ENCODE measurements around the gene KRTAP10-10.
"Not testable (repeated sequence)": the region's sequence is repeated elsewhere in the genome, so short reads cannot be mapped to it uniquely, and the experiment has no call there.

KRTAP10-10 gene

GRCh38 chr21:44603109-44603875, 33.9 kb upstream of the KRTAP10-10 start:
- Histone ChIP-seq H3K9me3 (ENCODE audit: control insufficient read depth, low read length) (no peaks in the 10 kb centered on the region), H3K36me3 (ENCODE audit: control insufficient read depth, insufficient read depth, low read length) (no peaks in the 10 kb centered on the region), H3K27ac (ENCODE audit: insufficient read depth, low read length, poor library complexity, severe bottlenecking) (no peak overlapping the region), H3K27me3 (replicated peaks; ENCODE audit: control insufficient read depth, insufficient read depth, low read length, poor library complexity, severe bottlenecking) (no peaks in the 10 kb centered on the region), H3K4me3 (ENCODE audit: insufficient read depth, low read depth, low read length, poor library complexity, severe bottlenecking) (no peak overlapping the region), H3K4me1 (ENCODE audit: control insufficient read depth, insufficient read depth, low read length, poor library complexity, severe bottlenecking) (no peaks in the 10 kb centered on the region)
- no peak for DNase-seq

GRCh38 chr21:44603911-44604310, 33.2 kb upstream of the KRTAP10-10 start:
- Histone ChIP-seq H3K4me3 (ENCODE audit: insufficient read depth, low read depth, low read length, poor library complexity, severe bottlenecking) (no peak overlapping the region), H3K9me3 (ENCODE audit: control insufficient read depth, low read length) (no peaks in the 10 kb centered on the region), H3K4me1 (ENCODE audit: control insufficient read depth, insufficient read depth, low read length, poor library complexity, severe bottlenecking) (no peaks in the 10 kb centered on the region), H3K27ac (ENCODE audit: insufficient read depth, low read length, poor library complexity, severe bottlenecking) (no peak overlapping the region), H3K36me3 (ENCODE audit: control insufficient read depth, insufficient read depth, low read length) (no peaks in the 10 kb centered on the region), H3K27me3 (replicated peaks; ENCODE audit: control insufficient read depth, insufficient read depth, low read length, poor library complexity, severe bottlenecking) (no peaks in the 10 kb centered on the region)
- no peak for DNase-seq

GRCh38 chr21:44606495-44606894, 30.7 kb upstream of the KRTAP10-10 start:
- no peak overlapping the region for H3K27ac ChIP-seq (ENCODE audit: insufficient read depth, low read length, poor library complexity, severe bottlenecking)
- H3K4me3 ChIP-seq (ENCODE audit: insufficient read depth, low read depth, low read length, poor library complexity, severe bottlenecking) = no peak overlapping the region
- no peaks in the 10 kb centered on the region for H3K36me3 ChIP-seq (ENCODE audit: control insufficient read depth, insufficient read depth, low read length)
- no peaks in the 10 kb centered on the region for H3K27me3 ChIP-seq (replicated peaks; ENCODE audit: control insufficient read depth, insufficient read depth, low read length, poor library complexity, severe bottlenecking)
- no peak for DNase-seq
- no peaks in the 10 kb centered on the region for H3K9me3 ChIP-seq (ENCODE audit: control insufficient read depth, low read length)
- H3K4me1 ChIP-seq (ENCODE audit: control insufficient read depth, insufficient read depth, low read length, poor library complexity, severe bottlenecking) = no peaks in the 10 kb centered on the region

- Histone ChIP-seq H3K4me1 (ENCODE audit: control insufficient read depth, insufficient read depth, low read length, poor library complexity, severe bottlenecking) (no peaks in the 10 kb centered on the region), H3K4me3 (ENCODE audit: insufficient read depth, low read depth, low read length, poor library complexity, severe bottlenecking) (no peak overlapping the region), H3K27ac (ENCODE audit: insufficient read depth, low read length, poor library complexity, severe bottlenecking) (no peak overlapping the region), H3K9me3 (ENCODE audit: control insufficient read depth, low read length) (no peaks in the 10 kb centered on the region), H3K36me3 (ENCODE audit: control insufficient read depth, insufficient read depth, low read length) (no peaks in the 10 kb centered on the region), H3K27me3 (replicated peaks; ENCODE audit: control insufficient read depth, insufficient read depth, low read length, poor library complexity, severe bottlenecking) (no peaks in the 10 kb centered on the region)
- no peak for DNase-seq
Observed at GRCh38 chr21:44609193-44609592, 28.0 kb upstream of the KRTAP10-10 start.

GRCh38 chr21:44610157-44610843, 26.9 kb upstream of the KRTAP10-10 start:
- H3K4me3 ChIP-seq (ENCODE audit: insufficient read depth, low read depth, low read length, poor library complexity, severe bottlenecking); DNase-seq; H3K36me3 ChIP-seq (ENCODE audit: control insufficient read depth, insufficient read depth, low read length); H3K9me3 ChIP-seq (ENCODE audit: control insufficient read depth, low read length); H3K27ac ChIP-seq (ENCODE audit: insufficient read depth, low read length, poor library complexity, severe bottlenecking); H3K4me1 ChIP-seq (ENCODE audit: control insufficient read depth, insufficient read depth, low read length, poor library complexity, severe bottlenecking); H3K27me3 ChIP-seq (replicated peaks; ENCODE audit: control insufficient read depth, insufficient read depth, low read length, poor library complexity, severe bottlenecking): not testable (repeated sequence)

- Histone ChIP-seq H3K9me3 (ENCODE audit: control insufficient read depth, low read length) (no peaks in the 10 kb centered on the region), H3K4me3 (ENCODE audit: insufficient read depth, low read depth, low read length, poor library complexity, severe bottlenecking) (no peak overlapping the region), H3K36me3 (ENCODE audit: control insufficient read depth, insufficient read depth, low read length) (no peaks in the 10 kb centered on the region), H3K4me1 (ENCODE audit: control insufficient read depth, insufficient read depth, low read length, poor library complexity, severe bottlenecking) (peaks cover 6% of the 10 kb centered on the region), H3K27ac (ENCODE audit: insufficient read depth, low read length, poor library complexity, severe bottlenecking) (no peak overlapping the region), H3K27me3 (replicated peaks; ENCODE audit: control insufficient read depth, insufficient read depth, low read length, poor library complexity, severe bottlenecking) (no peaks in the 10 kb centered on the region)
- DNase-seq = no peak
Observed at GRCh38 chr21:44611551-44611950, 25.6 kb upstream of the KRTAP10-10 start.

- H3K4me3 ChIP-seq (ENCODE audit: insufficient read depth, low read depth, low read length, poor library complexity, severe bottlenecking) = no peak within 1 kb of the TSS
- no peaks in the 10 kb centered on the region for H3K36me3 ChIP-seq (ENCODE audit: control insufficient read depth, insufficient read depth, low read length)
- H3K9me3 ChIP-seq (ENCODE audit: control insufficient read depth, low read length) = no peaks in the 10 kb centered on the region
- H3K27ac ChIP-seq (ENCODE audit: insufficient read depth, low read length, poor library complexity, severe bottlenecking) = no peak within 1 kb of the TSS
- peaks cover 6% of the 10 kb centered on the region for H3K4me1 ChIP-seq (ENCODE audit: control insufficient read depth, insufficient read depth, low read length, poor library complexity, severe bottlenecking)
- DNase-seq = no peak
- no peaks in the 10 kb centered on the region for H3K27me3 ChIP-seq (replicated peaks; ENCODE audit: control insufficient read depth, insufficient read depth, low read length, poor library complexity, severe bottlenecking)
Observed at GRCh38 chr21:44612029-44612486, 25.1 kb upstream of the KRTAP10-10 start, which contains the start of gene KRTAP10-8. TSS of gene KRTAP10-8 (plus strand) at chr21:44612079. CDS start at chr21:44612101, 22 bp downstream.

GRCh38 chr21:44612669-44613229, 24.4 kb upstream of the KRTAP10-10 start:
- Histone ChIP-seq H3K27me3 (replicated peaks; ENCODE audit: control insufficient read depth, insufficient read depth, low read length, poor library complexity, severe bottlenecking) (no peaks in the 10 kb centered on the region), H3K4me3 (ENCODE audit: insufficient read depth, low read depth, low read length, poor library complexity, severe bottlenecking) (no peak overlapping the region), H3K27ac (ENCODE audit: insufficient read depth, low read length, poor library complexity, severe bottlenecking) (no peak overlapping the region), H3K4me1 (ENCODE audit: control insufficient read depth, insufficient read depth, low read length, poor library complexity, severe bottlenecking) (peaks cover 6% of the 10 kb centered on the region), H3K9me3 (ENCODE audit: control insufficient read depth, low read length) (no peaks in the 10 kb centered on the region), H3K36me3 (ENCODE audit: control insufficient read depth, insufficient read depth, low read length) (no peaks in the 10 kb centered on the region)
- DNase-seq = no peak

- H3K9me3 ChIP-seq (ENCODE audit: control insufficient read depth, low read length) = no peaks in the 10 kb centered on the region
- H3K36me3 ChIP-seq (ENCODE audit: control insufficient read depth, insufficient read depth, low read length) = no peaks in the 10 kb centered on the region
- H3K4me3 ChIP-seq (ENCODE audit: insufficient read depth, low read depth, low read length, poor library complexity, severe bottlenecking) = no peak overlapping the region
- no peak overlapping the region for H3K27ac ChIP-seq (ENCODE audit: insufficient read depth, low read length, poor library complexity, severe bottlenecking)
- DNase-seq = no peak
- no peaks in the 10 kb centered on the region for H3K27me3 ChIP-seq (replicated peaks; ENCODE audit: control insufficient read depth, insufficient read depth, low read length, poor library complexity, severe bottlenecking)
- H3K4me1 ChIP-seq (ENCODE audit: control insufficient read depth, insufficient read depth, low read length, poor library complexity, severe bottlenecking) = peaks cover 10% of the 10 kb centered on the region
Observed at GRCh38 chr21:44613386-44614155, 23.6 kb upstream of the KRTAP10-10 start.
